Transverse colon (tissue), 3 donors: ENCODE results near the gene MYBPC1.

ENCODE experiments used
- EP300 ChIP-seq: sonication (generic); formaldehyde crosslinking; IDR thresholded peaks from one replicate; pipeline ENCODE4 v1.6.1; 2017; ENCODE audit warnings: antibody characterized with exemption, low read depth
- TF ChIP-seq, protein P1 (sequence below), 5 experiments: fragments of 200-600 bp in 3 of 5; fragments of 450-650 bp in 2 of 5; sonication (generic) in 3 of 5; IDR thresholded peaks; 1 replicate in 2 of 5; 2 replicates in 3 of 5; pipeline ENCODE4 v1.5.1; 2016 to 2017; ENCODE audit warnings: antibody characterized with exemption in 5 of 5, inconsistent platforms in 3 of 5, mild to moderate bottlenecking in 2 of 5, moderate library complexity in 1 of 5

DNA sequence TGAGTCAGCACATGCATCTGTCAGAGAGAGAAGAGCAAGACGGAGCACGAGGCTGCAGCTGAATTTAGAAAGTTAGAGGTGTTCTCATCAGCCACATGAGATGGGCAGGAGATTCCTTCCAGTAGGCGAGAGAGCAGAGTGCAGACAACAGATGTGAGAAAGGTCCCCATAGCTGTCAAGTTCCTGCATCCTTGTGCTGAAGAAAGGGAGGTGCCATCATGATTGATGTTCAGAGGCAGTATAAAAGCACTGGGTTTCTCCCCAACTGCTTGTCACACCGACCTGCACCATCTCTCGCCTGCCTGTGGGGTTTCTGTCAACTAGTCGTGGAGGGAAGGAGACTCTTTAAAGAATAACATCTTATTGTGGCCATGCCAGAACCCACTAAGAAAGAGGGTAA lies at the start of gene MYBPC1:
- TF ChIP-seq, protein P1, sequence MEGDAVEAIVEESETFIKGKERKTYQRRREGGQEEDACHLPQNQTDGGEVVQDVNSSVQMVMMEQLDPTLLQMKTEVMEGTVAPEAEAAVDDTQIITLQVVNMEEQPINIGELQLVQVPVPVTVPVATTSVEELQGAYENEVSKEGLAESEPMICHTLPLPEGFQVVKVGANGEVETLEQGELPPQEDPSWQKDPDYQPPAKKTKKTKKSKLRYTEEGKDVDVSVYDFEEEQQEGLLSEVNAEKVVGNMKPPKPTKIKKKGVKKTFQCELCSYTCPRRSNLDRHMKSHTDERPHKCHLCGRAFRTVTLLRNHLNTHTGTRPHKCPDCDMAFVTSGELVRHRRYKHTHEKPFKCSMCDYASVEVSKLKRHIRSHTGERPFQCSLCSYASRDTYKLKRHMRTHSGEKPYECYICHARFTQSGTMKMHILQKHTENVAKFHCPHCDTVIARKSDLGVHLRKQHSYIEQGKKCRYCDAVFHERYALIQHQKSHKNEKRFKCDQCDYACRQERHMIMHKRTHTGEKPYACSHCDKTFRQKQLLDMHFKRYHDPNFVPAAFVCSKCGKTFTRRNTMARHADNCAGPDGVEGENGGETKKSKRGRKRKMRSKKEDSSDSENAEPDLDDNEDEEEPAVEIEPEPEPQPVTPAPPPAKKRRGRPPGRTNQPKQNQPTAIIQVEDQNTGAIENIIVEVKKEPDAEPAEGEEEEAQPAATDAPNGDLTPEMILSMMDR (IDR thresholded peaks at IDR 0.05) = no peak
- TF ChIP-seq EP300 = no peak
